Tibial nerve (tissue), 3 donors: ENCODE measurements around the gene MAN1B1.

Source experiments
- POLR2A ChIP-seq, 2 donors: fragments of 450-650 bp; IDR thresholded peaks; one replicate each; pipeline ENCODE4 v1.6.1; 2017; ENCODE audit warnings: antibody characterized with exemption in 2 of 2, mild to moderate bottlenecking in 2 of 2, moderate library complexity in 2 of 2
- TF ChIP-seq, protein P1 (sequence below), 5 experiments: fragments of 200-600 bp in 3 of 5; fragments of 450-650 bp in 2 of 5; sonication (generic) in 3 of 5; IDR thresholded peaks; one replicate each; pipeline ENCODE4 v1.5.1; 2016 to 2019; ENCODE audit warnings: antibody characterized with exemption in 5 of 5, mild to moderate bottlenecking in 3 of 5, moderate library complexity in 2 of 5

- TF ChIP-seq, protein P1, sequence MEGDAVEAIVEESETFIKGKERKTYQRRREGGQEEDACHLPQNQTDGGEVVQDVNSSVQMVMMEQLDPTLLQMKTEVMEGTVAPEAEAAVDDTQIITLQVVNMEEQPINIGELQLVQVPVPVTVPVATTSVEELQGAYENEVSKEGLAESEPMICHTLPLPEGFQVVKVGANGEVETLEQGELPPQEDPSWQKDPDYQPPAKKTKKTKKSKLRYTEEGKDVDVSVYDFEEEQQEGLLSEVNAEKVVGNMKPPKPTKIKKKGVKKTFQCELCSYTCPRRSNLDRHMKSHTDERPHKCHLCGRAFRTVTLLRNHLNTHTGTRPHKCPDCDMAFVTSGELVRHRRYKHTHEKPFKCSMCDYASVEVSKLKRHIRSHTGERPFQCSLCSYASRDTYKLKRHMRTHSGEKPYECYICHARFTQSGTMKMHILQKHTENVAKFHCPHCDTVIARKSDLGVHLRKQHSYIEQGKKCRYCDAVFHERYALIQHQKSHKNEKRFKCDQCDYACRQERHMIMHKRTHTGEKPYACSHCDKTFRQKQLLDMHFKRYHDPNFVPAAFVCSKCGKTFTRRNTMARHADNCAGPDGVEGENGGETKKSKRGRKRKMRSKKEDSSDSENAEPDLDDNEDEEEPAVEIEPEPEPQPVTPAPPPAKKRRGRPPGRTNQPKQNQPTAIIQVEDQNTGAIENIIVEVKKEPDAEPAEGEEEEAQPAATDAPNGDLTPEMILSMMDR (IDR thresholded peaks at IDR 0.05), result no peak
- no peak for TF ChIP-seq POLR2A (IDR thresholded peaks at IDR 0.05)
Observed at GRCh38 chr9:137044037-137044436, 42.7 kb upstream of the MAN1B1 start.
